Transverse colon (tissue), 4 donors: Measurements from ENCODE around the gene PDE8B. TPM values are rescaled to one million over a fixed set of nuclear protein-coding genes. Genes with fewer than 3 reads are reported as not detected.

ENCODE experiments used
- DNase-seq: peaks from one replicate; pipeline ENCODE4 v3.0.0-alpha.2; 2019
- H3K27ac ChIP-seq, 4 donors: fragments of 200-600 bp; sonication (generic); 2 replicates each; pipeline ENCODE4 v1.5.1; 2016 to 2018; ENCODE audit warnings: inconsistent platforms in 4 of 4
- H3K27me3 ChIP-seq: fragments of 200-600 bp; sonication (generic); 2 replicates; pipeline ENCODE4 v1.5.1; 2017; ENCODE audit warnings: inconsistent platforms
- H3K36me3 ChIP-seq, 4 donors: fragments of 200-600 bp; sonication (generic); 2 replicates each; pipeline ENCODE4 v1.5.1; 2017 to 2019; ENCODE audit warnings: inconsistent platforms in 4 of 4
- H3K4me1 ChIP-seq, 4 donors: fragments of 200-600 bp; sonication (generic); 2 replicates each; pipeline ENCODE4 v1.5.1; 2017 to 2020; ENCODE audit warnings: inconsistent platforms in 4 of 4
- H3K4me3 ChIP-seq, 4 donors: fragments of 200-600 bp; sonication (generic); 1 replicate in 1 of 4; 2 replicates in 3 of 4; pipeline versions ENCODE4 v1.5.1 to v1.6.1; 2017 to 2019; ENCODE audit warnings: inconsistent platforms in 4 of 4
- H3K9me3 ChIP-seq, 2 donors: fragments of 200-600 bp; sonication (generic); 2 replicates each; pipeline ENCODE4 v1.5.1; 2017 to 2019; ENCODE audit warnings: inconsistent platforms in 2 of 2
- EP300 ChIP-seq: sonication (generic); formaldehyde crosslinking; IDR thresholded peaks from one replicate; pipeline ENCODE4 v1.6.1; 2017; ENCODE audit warnings: antibody characterized with exemption, low read depth
- POLR2A ChIP-seq: fragments of 450-650 bp; IDR thresholded peaks from one replicate; pipeline ENCODE4 v1.6.1; 2016; ENCODE audit warnings: antibody characterized with exemption, mild to moderate bottlenecking, moderate library complexity
- POLR2AphosphoS5 ChIP-seq, 3 donors: sonication (generic); formaldehyde crosslinking; IDR thresholded peaks; one replicate each; pipeline ENCODE4 v1.6.1; 2016; ENCODE audit warnings: antibody characterized with exemption in 3 of 3
- WGBS, 2 donors: methylation state at CpG; one replicate each; pipeline ENCODE4 v1.1.5; 2018; ENCODE audit warnings: low coverage in 1 of 2; 5-methylcytosine and 5-hydroxymethylcytosine counted together
- in situ Hi-C, 4 donors: fragments of 200-750 bp; cut with MboI; loops; one replicate each; pipeline versions ENCODE4 v1.15.0 to v1.15.1; 2017; ENCODE audit warnings: low sequenced_read_pairs in 3 of 4, low pct_ligation_motif_present in 1 of 4, low pct_unique_long_range_greater_than_20kb in 1 of 4
- intact Hi-C: fragments of 100-400 bp; cut with DNase I; formaldehyde crosslinking; loops from one replicate; pipeline ENCODE4 v1.15.1; 2023; ENCODE audit warnings: low total_unique reads
- total RNA-seq, 4 donors: library from RNA; depleted of rRNA; stranded (reverse); fragments of >200 nt; gene quantifications; one replicate each; pipeline ENCODE4 v1.1.0, GENCODE V29; 2016
- TF ChIP-seq, protein P1 (sequence below), 5 experiments: fragments of 200-600 bp in 3 of 5; fragments of 450-650 bp in 2 of 5; sonication (generic) in 3 of 5; IDR thresholded peaks; 1 replicate in 2 of 5; 2 replicates in 3 of 5; pipeline ENCODE4 v1.5.1; 2016 to 2017; ENCODE audit warnings: antibody characterized with exemption in 5 of 5, inconsistent platforms in 3 of 5, mild to moderate bottlenecking in 2 of 5, moderate library complexity in 1 of 5

The PDE8B gene
- total RNA-seq, 4 donors from 2014 or later, result 0.40 to 22.4 (median 1.2) TPM

GRCh38 chr5:77229887-77230286, 19.4 kb downstream of the PDE8B start:
- no peak overlapping the region for H3K27ac ChIP-seq
- H3K4me3 ChIP-seq, result no peak overlapping the region
- DNase-seq, result no peak
- intact Hi-C loops (no loop called here), in situ Hi-C loops (no loop called here)
- TF ChIP-seq POLR2A, result no peak
- TF ChIP-seq EP300, result no peak
- TF ChIP-seq POLR2AphosphoS5 (IDR thresholded peaks at IDR 0.05), result no peak
- TF ChIP-seq, protein P1, sequence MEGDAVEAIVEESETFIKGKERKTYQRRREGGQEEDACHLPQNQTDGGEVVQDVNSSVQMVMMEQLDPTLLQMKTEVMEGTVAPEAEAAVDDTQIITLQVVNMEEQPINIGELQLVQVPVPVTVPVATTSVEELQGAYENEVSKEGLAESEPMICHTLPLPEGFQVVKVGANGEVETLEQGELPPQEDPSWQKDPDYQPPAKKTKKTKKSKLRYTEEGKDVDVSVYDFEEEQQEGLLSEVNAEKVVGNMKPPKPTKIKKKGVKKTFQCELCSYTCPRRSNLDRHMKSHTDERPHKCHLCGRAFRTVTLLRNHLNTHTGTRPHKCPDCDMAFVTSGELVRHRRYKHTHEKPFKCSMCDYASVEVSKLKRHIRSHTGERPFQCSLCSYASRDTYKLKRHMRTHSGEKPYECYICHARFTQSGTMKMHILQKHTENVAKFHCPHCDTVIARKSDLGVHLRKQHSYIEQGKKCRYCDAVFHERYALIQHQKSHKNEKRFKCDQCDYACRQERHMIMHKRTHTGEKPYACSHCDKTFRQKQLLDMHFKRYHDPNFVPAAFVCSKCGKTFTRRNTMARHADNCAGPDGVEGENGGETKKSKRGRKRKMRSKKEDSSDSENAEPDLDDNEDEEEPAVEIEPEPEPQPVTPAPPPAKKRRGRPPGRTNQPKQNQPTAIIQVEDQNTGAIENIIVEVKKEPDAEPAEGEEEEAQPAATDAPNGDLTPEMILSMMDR (IDR thresholded peaks at IDR 0.05), result no peak
- no peaks in the 10 kb centered on the region for H3K4me1 ChIP-seq
- WGBS, 2 donors, result 88 to 100% methylated on average over 4 of the region's 4 CpGs
- no peaks in the 10 kb centered on the region for H3K27me3 ChIP-seq
- no peaks in the 10 kb centered on the region for H3K9me3 ChIP-seq
- no peaks in the 10 kb centered on the region for H3K36me3 ChIP-seq

GRCh38 chr5:77230727-77231470, 20.4 kb downstream of the PDE8B start:
- Histone ChIP-seq H3K4me3 (no peak overlapping the region), H3K4me1 (no peaks in the 10 kb centered on the region), H3K27me3 (no peaks in the 10 kb centered on the region), H3K36me3 (no peaks in the 10 kb centered on the region), H3K27ac (no peak overlapping the region), H3K9me3 (no peaks in the 10 kb centered on the region)
- no peak for DNase-seq
- 79 to 81% methylated on average over 3 to 4 of the region's 4 CpGs for WGBS, 2 donors
- in situ Hi-C loops (no loop called here), intact Hi-C loops (no loop called here)
- TF ChIP-seq POLR2AphosphoS5 (IDR thresholded peaks at IDR 0.05) (no peak), EP300 (no peak)

DNA sequence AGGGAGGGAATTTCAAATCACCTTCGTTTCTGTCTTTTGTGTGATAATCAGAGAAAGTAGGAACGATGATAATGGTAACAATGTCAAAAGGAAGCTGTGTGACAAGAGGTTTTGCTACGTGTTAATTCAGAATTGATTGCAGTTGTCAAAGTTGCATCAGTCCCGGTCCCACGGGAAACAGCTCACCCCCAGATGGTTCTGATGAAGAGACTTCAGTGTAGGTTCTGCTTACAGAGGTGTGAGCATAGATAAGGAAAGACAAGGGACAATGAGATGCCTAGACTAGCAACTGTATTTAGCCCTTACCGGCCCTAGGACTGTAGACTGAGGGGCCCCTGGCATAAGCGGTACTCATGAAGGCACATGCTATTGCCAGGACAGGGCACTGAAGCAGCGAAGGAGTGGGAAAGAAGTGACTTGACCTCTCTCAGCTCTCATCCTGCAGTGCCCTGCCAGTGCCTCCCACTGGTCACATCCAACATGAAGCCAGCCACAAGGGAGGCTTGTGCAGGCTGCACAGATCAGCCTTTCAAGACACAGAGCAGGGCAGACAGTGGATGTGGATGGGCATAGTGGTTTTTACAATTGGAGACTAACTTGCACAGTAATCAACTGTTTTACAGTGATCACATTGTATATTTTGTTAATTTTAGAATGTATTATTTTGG, 21.1 kb downstream of the PDE8B start:
- no peak overlapping the region for H3K27ac ChIP-seq
- in situ Hi-C loops, result no loop called here

DNA sequence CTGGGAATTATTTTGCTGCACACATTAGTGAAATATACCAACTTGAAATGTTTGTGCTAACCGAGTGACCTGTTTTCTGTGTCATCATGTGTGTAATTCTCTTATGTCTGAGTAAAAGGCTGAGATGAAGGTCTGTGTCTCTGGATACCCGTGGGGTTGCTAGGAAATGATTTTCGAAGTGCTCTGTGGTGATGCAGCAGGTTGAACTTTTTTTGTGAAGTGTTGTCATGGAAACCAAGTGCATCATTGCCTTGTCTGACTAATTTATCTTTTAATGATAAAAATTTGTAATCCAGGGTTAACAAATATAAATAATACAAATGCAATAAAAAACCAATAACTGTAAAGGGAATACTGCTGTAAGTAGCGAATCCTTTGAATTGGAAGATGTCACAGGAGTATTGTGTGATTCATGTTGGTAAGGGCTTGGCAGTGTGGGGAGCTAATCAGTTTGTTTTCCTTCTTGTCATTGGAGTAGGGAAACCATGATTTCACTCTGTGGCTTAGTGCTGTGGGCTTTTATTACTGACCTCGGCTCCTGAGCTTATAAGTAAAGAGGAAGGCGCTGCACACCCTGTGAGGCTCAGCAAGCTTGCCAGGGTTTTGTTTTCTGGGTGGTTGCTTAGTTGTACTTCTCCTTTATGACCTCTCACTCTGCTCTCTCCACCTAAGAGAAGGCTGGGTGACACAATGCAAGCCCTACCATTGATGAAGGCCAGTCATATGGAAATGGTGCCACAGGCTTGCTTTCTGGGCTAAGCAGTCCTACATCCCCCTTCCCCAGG, 22.3 kb downstream of the PDE8B start:
- WGBS, 2 donors, result 57 to 70% methylated on average over 6 of the region's 6 CpGs
- no peak overlapping the region for H3K27ac ChIP-seq
- H3K36me3 ChIP-seq, result no peaks in the 10 kb centered on the region
- no peaks in the 10 kb centered on the region for H3K9me3 ChIP-seq
- no peak overlapping the region for H3K4me3 ChIP-seq
- H3K27me3 ChIP-seq, result no peaks in the 10 kb centered on the region
- no peak for DNase-seq
- in situ Hi-C loops (no loop called here), intact Hi-C loops (no loop called here)
- TF ChIP-seq POLR2A (no peak), POLR2AphosphoS5 (IDR thresholded peaks at IDR 0.05) (no peak), EP300 (no peak)
- TF ChIP-seq, protein P1 (IDR thresholded peaks at IDR 0.05), result no peak
- no peaks in the 10 kb centered on the region for H3K4me1 ChIP-seq

More for the DNA sequence above, 21.1 kb downstream of the PDE8B start:
- Histone ChIP-seq H3K9me3 (no peaks in the 10 kb centered on the region), H3K36me3 (no peaks in the 10 kb centered on the region), H3K27me3 (no peaks in the 10 kb centered on the region), H3K4me3 (no peak overlapping the region), H3K4me1 (no peaks in the 10 kb centered on the region)
- TF ChIP-seq POLR2A (no peak), EP300 (no peak), POLR2AphosphoS5 (IDR thresholded peaks at IDR 0.05) (no peak)
- TF ChIP-seq, protein P1 (IDR thresholded peaks at IDR 0.05), result no peak
- intact Hi-C loops, result no loop called here
- WGBS, 2 donors, result 67 to 69% methylated on average over 7 to 8 of the region's 8 CpGs
- DNase-seq, result no peak
